Thoracic aorta (tissue), 2 donors: Measurements from ENCODE around the gene IPCEF1. TPM values are rescaled to one million over a fixed set of nuclear protein-coding genes. Genes with fewer than 3 reads are reported as not detected.

Experiments
- ATAC-seq: fragments of 150-250 bp; one replicate; pipeline ENCODE4 v1.8.0; 2017; ENCODE audit warnings: low read depth; ENCODE audit not compliant: insufficient number of reproducible peaks, low FRiP score
- DNase-seq: peaks from one replicate; pipeline ENCODE4 v3.0.0-alpha.2; 2020; ENCODE audit warnings: low spot score
- H3K27ac ChIP-seq, 2 donors: fragments of 200-600 bp; sonication (generic); 1 replicate in 1 of 2; 2 replicates in 1 of 2; pipeline ENCODE4 v1.5.1; 2016; ENCODE audit warnings: mild to moderate bottlenecking in 2 of 2, moderate library complexity in 2 of 2
- H3K27me3 ChIP-seq: fragments of 200-600 bp; sonication (generic); replicated peaks from 2 replicates; pipeline ENCODE4 v1.6.0; 2016; ENCODE audit warnings: mild to moderate bottlenecking; ENCODE audit not compliant: insufficient read depth
- H3K36me3 ChIP-seq: fragments of 200-600 bp; sonication (generic); one replicate; pipeline ENCODE4 v1.5.1; 2016
- H3K4me1 ChIP-seq, 2 donors: fragments of 200-600 bp; sonication (generic); 1 replicate in 1 of 2; 2 replicates in 1 of 2; pipeline versions ENCODE4 v1.5.1 to v1.6.0; 2016; ENCODE audit warnings: low read depth in 2 of 2, mild to moderate bottlenecking in 1 of 2; ENCODE audit not compliant: control insufficient read depth in 1 of 2
- H3K4me3 ChIP-seq: fragments of 200-600 bp; sonication (generic); 2 replicates; pipeline ENCODE4 v1.5.1; 2016; ENCODE audit warnings: mild to moderate bottlenecking
- H3K9me3 ChIP-seq: fragments of 200-600 bp; sonication (generic); 2 replicates; pipeline ENCODE4 v1.5.1; 2016
- CTCF ChIP-seq: fragments of 200-600 bp; sonication (generic); IDR thresholded peaks from one replicate; pipeline ENCODE4 v1.5.1; 2019; ENCODE audit warnings: antibody characterized with exemption
- total RNA-seq, 2 donors: library from RNA; depleted of rRNA; stranded (reverse); fragments of >200 nt; gene quantifications; one replicate each; pipeline versions ENCODE4 v1.1.0 to v1.2.3, GENCODE V29; 2016

IPCEF1 gene
- total RNA-seq, 2 donors from 2014 or later, result 2.8 to 3.8 TPM

GRCh38 chr6:154377726-154378125 lies 21.1 kb upstream of the IPCEF1 start:
- no peaks in the 10 kb centered on the region for H3K9me3 ChIP-seq
- H3K4me1 ChIP-seq, result no peaks in the 10 kb centered on the region
- no peaks in the 10 kb centered on the region for H3K36me3 ChIP-seq
- ATAC-seq, result no peak
- no peak for DNase-seq
- no peak overlapping the region for H3K27ac ChIP-seq
- TF ChIP-seq CTCF, result no peak
- no peaks in the 10 kb centered on the region for H3K27me3 ChIP-seq
- H3K4me3 ChIP-seq, result no peak overlapping the region

- H3K27me3 ChIP-seq, result no peaks in the 10 kb centered on the region
- no peak overlapping the region for H3K4me3 ChIP-seq
- no peak for DNase-seq
- no peak overlapping the region for H3K27ac ChIP-seq
- H3K36me3 ChIP-seq, result no peaks in the 10 kb centered on the region
- no peaks in the 10 kb centered on the region for H3K9me3 ChIP-seq
- ATAC-seq, result no peak
- H3K4me1 ChIP-seq, result peaks cover 0 to 9% of the 10 kb centered on the region in 2 donors
- no peak for TF ChIP-seq CTCF
Measured at GRCh38 chr6:154373971-154374370, 17.4 kb upstream of the IPCEF1 start.

- no peaks in the 10 kb centered on the region for H3K9me3 ChIP-seq
- H3K4me3 ChIP-seq, result no peak overlapping the region
- H3K27ac ChIP-seq, result no peak overlapping the region
- no peaks in the 10 kb centered on the region for H3K36me3 ChIP-seq
- H3K4me1 ChIP-seq, result peaks cover 0 to 9% of the 10 kb centered on the region in 2 donors
- ATAC-seq, result no peak
- no peak for DNase-seq
- H3K27me3 ChIP-seq, result no peaks in the 10 kb centered on the region
- no peak for TF ChIP-seq CTCF
Measured at GRCh38 chr6:154371281-154371680, 14.7 kb upstream of the IPCEF1 start.

- Histone ChIP-seq H3K27ac (no peak overlapping the region), H3K4me3 (no peak overlapping the region), H3K36me3 (no peaks in the 10 kb centered on the region), H3K4me1 (peaks cover 0 to 9% of the 10 kb centered on the region in 2 donors), H3K27me3 (no peaks in the 10 kb centered on the region), H3K9me3 (no peaks in the 10 kb centered on the region)
- no peak for TF ChIP-seq CTCF
- DNase-seq (no peak), ATAC-seq (no peak)
Measured at GRCh38 chr6:154370545-154370944, 13.9 kb upstream of the IPCEF1 start.

- no peaks in the 10 kb centered on the region for H3K27me3 ChIP-seq
- DNase-seq (no peak), ATAC-seq (no peak)
- peaks cover 0 to 9% of the 10 kb centered on the region in 2 donors for H3K4me1 ChIP-seq
- no peak for TF ChIP-seq CTCF
- no peak overlapping the region for H3K4me3 ChIP-seq
- H3K9me3 ChIP-seq, result no peaks in the 10 kb centered on the region
- H3K27ac ChIP-seq, result no peak overlapping the region
- H3K36me3 ChIP-seq, result no peaks in the 10 kb centered on the region
Measured at GRCh38 chr6:154367839-154368695, 11.5 kb upstream of the IPCEF1 start.
